ENCODE data around the gene CCNB1. TPM values are rescaled to one million over a fixed set of nuclear protein-coding genes. Genes with fewer than 3 reads are reported as not detected.

Gene CCNB1
- total RNA-seq, 1 donor: 22.4 TPM

- no peaks in the 10 kb centered on the region for H4K20me1 ChIP-seq (ENCODE audit: insufficient read depth, low read length)
- H3K36me3 ChIP-seq (ENCODE audit: insufficient read depth, low read length): no peaks in the 10 kb centered on the region
- no peak for DNase-seq (ENCODE audit: insufficient read length, low spot score, missing footprints)
- H3K79me2 ChIP-seq (ENCODE audit: insufficient read depth, low read length): peaks cover 6% of the 10 kb centered on the region
- peaks cover 12% of the 10 kb centered on the region for H3K4me1 ChIP-seq (ENCODE audit: insufficient read depth, low read length)
- peak overlapping the region; percentile 99 for H2AFZ ChIP-seq (ENCODE audit: low read length)
- H3K27ac ChIP-seq (ENCODE audit: low read depth, low read length): peak overlapping the region; percentile 91
- TF ChIP-seq, protein P1, sequence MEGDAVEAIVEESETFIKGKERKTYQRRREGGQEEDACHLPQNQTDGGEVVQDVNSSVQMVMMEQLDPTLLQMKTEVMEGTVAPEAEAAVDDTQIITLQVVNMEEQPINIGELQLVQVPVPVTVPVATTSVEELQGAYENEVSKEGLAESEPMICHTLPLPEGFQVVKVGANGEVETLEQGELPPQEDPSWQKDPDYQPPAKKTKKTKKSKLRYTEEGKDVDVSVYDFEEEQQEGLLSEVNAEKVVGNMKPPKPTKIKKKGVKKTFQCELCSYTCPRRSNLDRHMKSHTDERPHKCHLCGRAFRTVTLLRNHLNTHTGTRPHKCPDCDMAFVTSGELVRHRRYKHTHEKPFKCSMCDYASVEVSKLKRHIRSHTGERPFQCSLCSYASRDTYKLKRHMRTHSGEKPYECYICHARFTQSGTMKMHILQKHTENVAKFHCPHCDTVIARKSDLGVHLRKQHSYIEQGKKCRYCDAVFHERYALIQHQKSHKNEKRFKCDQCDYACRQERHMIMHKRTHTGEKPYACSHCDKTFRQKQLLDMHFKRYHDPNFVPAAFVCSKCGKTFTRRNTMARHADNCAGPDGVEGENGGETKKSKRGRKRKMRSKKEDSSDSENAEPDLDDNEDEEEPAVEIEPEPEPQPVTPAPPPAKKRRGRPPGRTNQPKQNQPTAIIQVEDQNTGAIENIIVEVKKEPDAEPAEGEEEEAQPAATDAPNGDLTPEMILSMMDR (IDR thresholded peaks at IDR 0.05; ENCODE audit: extremely low read depth, low read depth, low read length): no peak
- H3K4me2 ChIP-seq (ENCODE audit: insufficient read depth, low read length): peak overlapping the region; percentile 96
- no peaks in the 10 kb centered on the region for H3K9me3 ChIP-seq (ENCODE audit: low read depth, low read length)
- H3K4me3 ChIP-seq (ENCODE audit: insufficient read depth, low read length): peak overlapping the region; percentile 87
- H3K27me3 ChIP-seq (ENCODE audit: insufficient read depth, low read length): no peaks in the 10 kb centered on the region
Measured at GRCh38 chr5:69188811-69189161, 21.8 kb downstream of the CCNB1 start.

GRCh38 chr5:69189162-69190086 is 22.5 kb downstream of the CCNB1 start, which contains the start of gene CENPH:
TSS of gene CENPH (plus strand) at chr5:69189583. CDS start at chr5:69189635, 52 bp downstream.
- H2AFZ ChIP-seq (ENCODE audit: low read length): peak within 1 kb of the TSS; percentile 99
- H4K20me1 ChIP-seq (ENCODE audit: insufficient read depth, low read length): no peaks in the 10 kb centered on the region
- no peaks in the 10 kb centered on the region for H3K27me3 ChIP-seq (ENCODE audit: insufficient read depth, low read length)
- peak within 1 kb of the TSS; percentile 96 for H3K4me2 ChIP-seq (ENCODE audit: insufficient read depth, low read length)
- H3K4me1 ChIP-seq (ENCODE audit: insufficient read depth, low read length): peaks cover 12% of the 10 kb centered on the region
- TF ChIP-seq, protein P1 (IDR thresholded peaks at IDR 0.05; ENCODE audit: extremely low read depth, low read depth, low read length): no peak
- peak; percentile 95 for DNase-seq (ENCODE audit: insufficient read length, low spot score, missing footprints)
- peaks cover 6% of the 10 kb centered on the region for H3K79me2 ChIP-seq (ENCODE audit: insufficient read depth, low read length)
- H3K36me3 ChIP-seq (ENCODE audit: insufficient read depth, low read length): no peaks in the 10 kb centered on the region
- peak within 1 kb of the TSS; percentile 87 for H3K4me3 ChIP-seq (ENCODE audit: insufficient read depth, low read length)
- peak within 1 kb of the TSS; percentile 91 for H3K27ac ChIP-seq (ENCODE audit: low read depth, low read length)
- H3K9me3 ChIP-seq (ENCODE audit: low read depth, low read length): no peaks in the 10 kb centered on the region

DNA sequence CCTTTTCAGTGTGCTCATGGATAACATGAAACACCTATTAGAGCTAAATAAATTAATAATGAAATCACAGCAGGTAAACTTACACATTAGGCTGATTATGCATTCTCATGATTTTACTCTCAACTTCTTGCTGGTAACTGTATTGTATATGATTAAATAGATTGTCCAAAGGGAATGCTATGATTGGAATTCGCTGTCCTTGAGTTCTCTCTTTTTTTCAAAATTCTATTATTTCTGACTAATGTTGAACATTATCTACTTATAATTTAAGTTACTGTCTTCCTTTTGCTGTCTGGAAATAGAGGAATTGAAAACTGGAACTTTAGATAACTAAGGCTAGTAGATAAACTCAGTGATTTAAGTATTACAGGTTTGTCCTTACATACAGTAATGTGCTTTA is 35.5 kb downstream of the CCNB1 start:
- Histone ChIP-seq H3K27me3 (ENCODE audit: insufficient read depth, low read length) (no peaks in the 10 kb centered on the region), H3K4me2 (ENCODE audit: insufficient read depth, low read length) (no peak overlapping the region), H2AFZ (ENCODE audit: low read length) (no peak overlapping the region), H4K20me1 (ENCODE audit: insufficient read depth, low read length) (no peaks in the 10 kb centered on the region), H3K9me3 (ENCODE audit: low read depth, low read length) (no peaks in the 10 kb centered on the region), H3K4me3 (ENCODE audit: insufficient read depth, low read length) (no peak overlapping the region), H3K4me1 (ENCODE audit: insufficient read depth, low read length) (no peaks in the 10 kb centered on the region), H3K79me2 (ENCODE audit: insufficient read depth, low read length) (no peaks in the 10 kb centered on the region), H3K27ac (ENCODE audit: low read depth, low read length) (no peak overlapping the region), H3K36me3 (ENCODE audit: insufficient read depth, low read length) (peaks cover 3% of the 10 kb centered on the region)
- DNase-seq (ENCODE audit: insufficient read length, low spot score, missing footprints): no peak
- TF ChIP-seq, protein P1 (IDR thresholded peaks at IDR 0.05; ENCODE audit: extremely low read depth, low read depth, low read length): no peak

- H3K9me3 ChIP-seq (ENCODE audit: low read depth, low read length): no peaks in the 10 kb centered on the region
- H3K4me1 ChIP-seq (ENCODE audit: insufficient read depth, low read length): no peaks in the 10 kb centered on the region
- TF ChIP-seq, protein P1 (IDR thresholded peaks at IDR 0.05; ENCODE audit: extremely low read depth, low read depth, low read length): no peak
- no peak overlapping the region for H3K4me2 ChIP-seq (ENCODE audit: insufficient read depth, low read length)
- no peak overlapping the region for H3K4me3 ChIP-seq (ENCODE audit: insufficient read depth, low read length)
- DNase-seq (ENCODE audit: insufficient read length, low spot score, missing footprints): no peak
- H3K36me3 ChIP-seq (ENCODE audit: insufficient read depth, low read length): no peaks in the 10 kb centered on the region
- no peaks in the 10 kb centered on the region for H3K27me3 ChIP-seq (ENCODE audit: insufficient read depth, low read length)
- H2AFZ ChIP-seq (ENCODE audit: low read length): no peak overlapping the region
- H4K20me1 ChIP-seq (ENCODE audit: insufficient read depth, low read length): no peaks in the 10 kb centered on the region
- H3K79me2 ChIP-seq (ENCODE audit: insufficient read depth, low read length): no peaks in the 10 kb centered on the region
- no peak overlapping the region for H3K27ac ChIP-seq (ENCODE audit: low read depth, low read length)
Measured at GRCh38 chr5:69206528-69207190, 39.7 kb downstream of the CCNB1 start.

All from osteoblast (primary cell).